BLaER1 (cell line): Measurements from ENCODE around the gene PANK4.

Experiments used
- H3K27ac ChIP-seq: shearing (Covaris generic); formaldehyde crosslinking; 2 replicates; pipeline ENCODE4 v1.8.1; 2022
- H3K27me3 ChIP-seq: shearing (Covaris generic); formaldehyde crosslinking; 2 replicates; pipeline ENCODE4 v1.8.1; 2022
- H3K36me3 ChIP-seq: shearing (Covaris generic); formaldehyde crosslinking; 2 replicates; pipeline ENCODE4 v1.8.1; 2022
- H3K4me1 ChIP-seq: shearing (Covaris generic); formaldehyde crosslinking; 2 replicates; pipeline ENCODE4 v1.8.1; 2022
- H3K4me2 ChIP-seq: shearing (Covaris generic); formaldehyde crosslinking; 2 replicates; pipeline ENCODE4 v1.8.1; 2022
- H3K4me3 ChIP-seq: shearing (Covaris generic); formaldehyde crosslinking; 2 replicates; pipeline ENCODE4 v1.8.1; 2022
- H3K9ac ChIP-seq: shearing (Covaris generic); formaldehyde crosslinking; 2 replicates; pipeline ENCODE4 v1.8.1; 2022
- H3K9me3 ChIP-seq: shearing (Covaris generic); formaldehyde crosslinking; 2 replicates; pipeline ENCODE4 v1.8.1; 2022
- H4K20me1 ChIP-seq: shearing (Covaris generic); formaldehyde crosslinking; 2 replicates; pipeline ENCODE4 v1.8.1; 2022
- Cebpa-rat ChIP-seq: shearing (Covaris generic); IDR thresholded peaks from 2 replicates; pipeline ENCODE4 v1.8.1; 2022

PANK4 gene

DNA sequence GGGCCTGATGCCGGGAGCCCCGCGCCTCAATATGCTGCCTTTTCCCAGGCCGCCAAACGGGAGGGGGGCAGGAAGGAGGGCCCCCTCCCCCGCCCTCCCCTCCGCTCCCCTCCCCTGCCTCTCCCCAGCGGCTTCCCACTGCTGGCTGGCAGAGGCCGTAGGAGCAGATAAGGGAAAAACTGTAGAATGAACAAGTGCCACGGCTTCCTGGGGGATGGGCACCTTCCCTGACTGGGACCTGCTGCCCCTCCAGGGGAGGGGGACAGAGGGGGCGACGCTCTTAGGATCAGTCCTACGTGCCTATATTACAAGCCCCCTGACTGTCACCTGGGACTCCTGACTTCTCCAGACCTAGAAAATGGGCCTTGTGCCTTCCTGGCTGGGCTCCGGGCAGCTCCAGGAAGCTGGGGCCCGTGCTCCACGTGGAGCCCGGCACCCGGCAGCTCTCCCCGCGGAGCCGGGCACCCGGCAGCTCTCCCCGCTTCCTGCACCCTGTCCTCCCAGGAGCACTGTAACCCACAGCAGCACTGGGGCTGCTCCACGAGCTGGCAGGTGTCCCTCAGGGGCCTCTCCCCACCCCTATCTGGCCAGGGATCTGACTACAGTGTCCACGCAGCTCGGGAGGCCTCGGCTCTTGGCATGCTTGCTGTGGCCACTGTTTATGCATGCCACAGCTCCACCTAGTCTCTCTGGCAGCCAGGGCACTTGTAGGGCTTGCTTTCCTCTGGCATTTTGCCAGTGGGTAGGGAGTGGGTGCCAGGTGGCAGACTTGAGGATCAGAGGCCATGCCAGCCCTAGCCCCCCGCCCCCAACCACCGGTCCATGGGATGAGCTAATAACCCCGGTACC is 4.3 kb upstream of the PANK4 start:
- Histone ChIP-seq H3K4me3 (peak overlapping the region; percentile 51), H3K9me3 (no peaks in the 10 kb centered on the region), H3K4me1 (peaks cover 53% of the 10 kb centered on the region), H3K36me3 (no peaks in the 10 kb centered on the region), H3K27me3 (peaks cover 84% of the 10 kb centered on the region), H3K9ac (no peak overlapping the region), H4K20me1 (peaks cover 53% of the 10 kb centered on the region), H3K4me2 (peak overlapping the region; percentile 73), H3K27ac (no peak overlapping the region)
- TF ChIP-seq Cebpa-rat, result no peak

DNA sequence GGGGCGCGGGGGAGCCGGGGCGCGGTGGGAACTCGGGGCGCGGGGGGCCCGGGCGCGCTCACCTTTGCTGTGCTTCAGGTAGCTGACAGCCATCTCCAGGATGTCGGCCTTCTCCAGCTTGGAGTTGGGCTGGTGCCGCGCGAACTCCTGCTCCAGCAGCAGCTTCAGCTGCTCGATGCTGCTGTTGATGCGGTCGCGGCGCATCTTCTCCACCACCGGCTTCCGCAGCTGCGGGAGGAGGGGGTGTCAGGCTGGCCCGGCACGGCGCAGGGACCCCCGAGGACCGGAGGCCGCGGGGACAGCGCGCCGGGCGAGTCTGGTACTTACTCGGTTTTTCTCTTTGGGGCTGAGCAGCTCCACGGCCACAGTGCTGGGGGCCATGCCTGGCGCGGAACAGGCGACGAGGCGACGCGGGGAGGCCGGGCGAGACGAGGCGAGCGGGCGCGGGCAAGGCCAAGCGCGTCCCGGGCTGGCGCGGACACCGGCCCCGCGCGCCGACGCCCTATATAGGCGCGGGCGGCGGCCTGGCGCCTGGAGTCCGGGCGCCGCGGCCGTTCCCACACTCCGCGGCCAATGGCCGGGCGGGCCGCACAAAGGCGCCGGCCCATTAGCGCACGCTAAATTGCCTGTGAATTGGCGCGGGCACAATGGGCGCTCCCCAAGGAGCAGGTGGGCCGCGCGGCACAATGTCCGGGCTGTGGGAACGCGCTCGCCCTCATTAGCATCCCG is 3.6 kb upstream of the PANK4 start, which contains the start of gene HES5:
Gene HES5, minus strand, starts transcription at position 480 of the 729 bp plus-strand sequence. Its CDS starts 99 bp downstream, at position 381.
- H3K27me3 ChIP-seq, result peaks cover 80% of the 10 kb centered on the region

DNA sequence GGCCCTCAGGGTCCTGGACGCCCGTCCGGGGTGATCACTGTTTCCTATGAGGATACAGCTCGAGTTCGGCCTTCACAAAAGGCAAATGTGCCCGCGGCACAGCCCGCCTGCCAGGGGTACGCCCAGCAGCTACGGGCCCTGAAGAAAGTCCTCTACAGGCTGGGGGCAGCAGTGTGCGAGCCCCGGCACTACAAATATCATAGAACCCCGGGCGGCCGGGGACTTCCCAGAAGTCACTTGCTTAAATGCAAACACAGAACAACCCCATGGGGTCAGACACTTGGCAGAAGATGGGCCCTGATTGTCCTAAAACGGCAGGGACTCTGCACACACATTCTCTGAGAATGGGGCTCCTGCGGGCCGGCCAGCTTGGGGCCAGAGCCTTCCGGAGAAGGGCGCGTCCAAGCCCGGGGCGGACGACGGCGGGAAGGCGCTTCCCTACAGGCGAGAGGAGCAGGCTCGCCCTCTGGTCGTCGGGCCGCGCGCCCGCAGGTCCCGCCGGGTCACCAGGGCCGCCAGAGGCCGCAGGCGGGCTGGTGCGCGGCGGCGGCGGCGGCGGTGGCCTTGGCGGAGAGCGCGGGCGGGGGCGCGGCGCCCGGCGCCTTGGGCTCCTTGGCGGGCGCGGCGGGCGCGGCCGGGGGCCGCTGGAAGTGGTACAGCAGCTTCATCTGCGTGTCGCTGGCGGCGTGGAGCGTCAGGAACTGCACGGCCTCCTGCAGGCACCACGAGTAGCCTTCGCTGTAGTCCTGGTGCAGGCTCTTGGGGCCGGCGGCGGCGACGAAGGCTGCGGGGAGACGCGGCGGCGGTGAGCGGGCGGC is 2.8 kb upstream of the PANK4 start:
- H4K20me1 ChIP-seq, result peaks cover 69% of the 10 kb centered on the region
- peak overlapping the region; percentile 73 for H3K4me2 ChIP-seq
- TF ChIP-seq Cebpa-rat, result no peak
- peaks cover 61% of the 10 kb centered on the region for H3K4me1 ChIP-seq
- no peak overlapping the region for H3K27ac ChIP-seq
- no peaks in the 10 kb centered on the region for H3K9me3 ChIP-seq
- no peak overlapping the region for H3K9ac ChIP-seq
- H3K36me3 ChIP-seq, result no peaks in the 10 kb centered on the region
- H3K4me3 ChIP-seq, result peak overlapping the region; percentile 51
- peaks cover 72% of the 10 kb centered on the region for H3K27me3 ChIP-seq

More for the DNA sequence above, 3.6 kb upstream of the PANK4 start, which contains the start of gene HES5:
- no peaks in the 10 kb centered on the region for H3K36me3 ChIP-seq
- no peak for TF ChIP-seq Cebpa-rat
- no peak within 1 kb of the TSS for H3K9ac ChIP-seq
- H3K4me2 ChIP-seq, result peak within 1 kb of the TSS; percentile 73
- no peaks in the 10 kb centered on the region for H3K9me3 ChIP-seq
- peaks cover 61% of the 10 kb centered on the region for H3K4me1 ChIP-seq
- peaks cover 61% of the 10 kb centered on the region for H4K20me1 ChIP-seq
- H3K4me3 ChIP-seq, result peak within 1 kb of the TSS; percentile 51
- no peak within 1 kb of the TSS for H3K27ac ChIP-seq

DNA sequence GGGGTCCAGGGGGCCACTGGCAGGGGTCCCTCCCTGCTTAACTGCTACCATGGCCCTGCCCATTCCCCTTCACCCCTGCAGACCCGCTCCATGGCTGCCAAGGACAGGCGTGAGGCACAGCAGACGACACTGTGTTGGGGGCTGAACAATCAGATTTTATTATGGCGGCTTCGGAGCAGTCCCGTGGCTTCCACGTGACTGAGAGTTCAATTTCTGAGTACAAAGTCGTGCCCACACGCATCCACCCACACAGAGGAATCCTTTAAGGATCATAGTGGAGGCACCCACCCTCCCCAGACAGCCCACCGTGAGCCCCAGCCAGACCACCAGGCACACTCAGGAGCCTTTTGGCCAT is 2.2 kb upstream of the PANK4 start:
- Histone ChIP-seq H4K20me1 (peaks cover 75% of the 10 kb centered on the region), H3K4me1 (peaks cover 65% of the 10 kb centered on the region), H3K4me2 (no peak overlapping the region), H3K9ac (no peak overlapping the region), H3K36me3 (0 out of 2 replicates have a peak, but pooled peaks cover 4% of the 10 kb centered on the region), H3K9me3 (no peaks in the 10 kb centered on the region), H3K27me3 (peaks cover 67% of the 10 kb centered on the region), H3K4me3 (no peak overlapping the region; the same call in 1 of the 2 replicates), H3K27ac (no peak overlapping the region)
- TF ChIP-seq Cebpa-rat, result no peak

DNA sequence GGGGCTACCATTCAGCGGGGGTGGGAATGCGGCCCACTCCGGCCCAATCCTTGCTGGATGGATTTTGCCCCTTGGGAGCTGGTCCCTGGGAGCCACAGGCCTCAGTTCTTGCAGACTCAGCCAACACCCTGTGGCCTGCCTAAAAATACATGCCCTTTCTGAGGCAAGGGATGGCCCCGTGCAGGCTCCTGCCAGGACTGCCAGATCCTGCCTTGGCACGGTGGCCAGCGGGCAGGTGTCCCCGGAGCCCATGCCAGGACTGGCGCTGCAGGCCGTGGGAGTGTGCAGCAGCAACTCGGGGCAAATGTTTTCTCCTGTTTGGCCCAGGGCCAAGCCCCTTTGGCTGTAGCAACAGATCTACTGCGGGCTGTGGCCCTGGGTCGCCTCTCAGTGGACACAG is 1.6 kb upstream of the PANK4 start:
- no peaks in the 10 kb centered on the region for H3K9me3 ChIP-seq
- TF ChIP-seq Cebpa-rat, result no peak
- H3K4me2 ChIP-seq, result no peak overlapping the region
- no peak overlapping the region for H3K9ac ChIP-seq
- peaks cover 71% of the 10 kb centered on the region for H3K4me1 ChIP-seq
- H3K36me3 ChIP-seq, result 0 out of 2 replicates have a peak, but pooled peaks cover 5% of the 10 kb centered on the region
- H3K4me3 ChIP-seq, result no peak overlapping the region
- H3K27ac ChIP-seq, result no peak overlapping the region
- H4K20me1 ChIP-seq, result peaks cover 81% of the 10 kb centered on the region
- H3K27me3 ChIP-seq, result peaks cover 62% of the 10 kb centered on the region

DNA sequence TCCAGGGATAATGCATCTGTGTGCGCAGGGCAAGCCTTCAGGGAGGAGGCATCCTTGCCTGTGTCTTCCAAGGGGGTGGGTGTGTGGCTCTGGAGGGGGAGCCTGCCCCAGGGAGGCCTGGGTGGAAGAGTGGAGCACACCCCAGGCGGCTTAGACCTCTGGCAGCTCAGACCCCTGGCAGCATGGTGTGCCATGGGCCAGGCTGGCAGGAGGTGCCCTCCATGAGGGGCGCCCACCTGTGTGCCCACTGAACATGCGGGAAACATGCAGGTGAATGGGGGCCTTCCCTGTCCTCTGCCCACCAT is 1.1 kb upstream of the PANK4 start:
- Histone ChIP-seq H3K36me3 (0 out of 2 replicates have a peak, but pooled peaks cover 5% of the 10 kb centered on the region), H4K20me1 (peaks cover 86% of the 10 kb centered on the region), H3K9ac (no peak overlapping the region), H3K27me3 (peaks cover 58% of the 10 kb centered on the region), H3K27ac (no peak overlapping the region), H3K4me2 (peak overlapping the region; percentile 70), H3K4me3 (no peak overlapping the region), H3K9me3 (no peaks in the 10 kb centered on the region), H3K4me1 (peaks cover 75% of the 10 kb centered on the region)
- no peak for TF ChIP-seq Cebpa-rat

DNA sequence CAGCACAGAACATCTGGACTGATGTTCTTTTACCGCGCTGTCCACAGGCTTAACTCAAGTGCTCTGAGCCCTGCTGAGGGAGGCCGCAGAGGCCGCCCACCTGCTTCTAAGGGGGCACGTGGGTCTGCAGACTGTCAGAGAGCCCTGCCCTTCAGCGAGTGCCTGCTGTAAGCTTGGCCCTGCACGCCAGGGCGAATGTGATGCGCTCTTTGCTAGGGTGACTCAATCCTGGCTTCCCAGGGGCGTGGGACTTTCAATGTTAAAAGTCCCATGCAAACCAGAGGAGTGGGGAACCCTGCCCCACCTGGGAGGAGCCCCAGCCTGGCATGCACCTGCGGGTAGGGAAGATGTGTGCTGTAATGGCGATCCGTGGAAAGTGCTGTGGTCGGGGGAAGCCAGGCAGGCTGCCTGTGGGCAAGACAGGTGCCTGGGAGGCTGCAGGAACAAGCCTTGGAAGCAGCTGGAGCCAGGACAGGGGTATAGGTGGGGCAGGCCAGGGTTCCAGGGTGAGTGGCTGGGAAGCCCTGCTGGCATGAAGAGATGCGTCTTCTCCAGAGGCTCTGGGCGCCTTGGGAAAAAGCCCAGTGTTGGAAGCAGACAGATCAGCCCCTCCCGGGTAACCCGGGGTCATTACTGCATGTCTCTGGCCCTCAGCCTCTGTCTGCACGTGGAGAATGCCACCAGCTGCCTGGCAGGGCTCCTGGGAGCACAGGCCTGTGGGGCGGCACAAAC is 594 bp upstream of the PANK4 start:
- no peak overlapping the region for H3K9ac ChIP-seq
- H3K27me3 ChIP-seq, result peaks cover 54% of the 10 kb centered on the region
- H3K4me3 ChIP-seq, result peak overlapping the region; percentile 97; the same call in 1 of the 2 replicates
- peak overlapping the region; percentile 70 for H3K4me2 ChIP-seq
- TF ChIP-seq Cebpa-rat, result no peak
- peaks cover 87% of the 10 kb centered on the region for H4K20me1 ChIP-seq
- H3K9me3 ChIP-seq, result no peaks in the 10 kb centered on the region
- peaks cover 80% of the 10 kb centered on the region for H3K4me1 ChIP-seq
- 0 out of 2 replicates have a peak, but pooled peaks cover 5% of the 10 kb centered on the region for H3K36me3 ChIP-seq
- H3K27ac ChIP-seq, result no peak overlapping the region

DNA sequence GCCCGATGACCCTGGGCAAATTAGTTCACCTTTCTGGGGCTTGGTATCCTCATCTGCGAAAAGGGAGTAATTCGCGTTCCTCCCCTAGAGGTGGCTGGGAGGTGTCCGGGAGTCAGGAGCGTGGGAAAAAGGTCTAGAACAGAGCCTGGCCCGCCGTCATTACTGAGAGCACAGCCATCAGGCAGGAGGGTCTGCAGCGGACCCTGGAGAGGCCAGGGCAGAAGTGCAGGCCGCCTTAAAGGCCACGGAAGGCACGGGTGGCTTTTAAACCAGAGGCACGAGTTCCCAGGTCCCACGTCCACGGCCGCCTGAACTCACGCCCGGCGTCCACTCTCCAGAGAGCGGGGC is 850 bp downstream of the PANK4 start:
- Histone ChIP-seq H3K27me3 (peaks cover 39% of the 10 kb centered on the region), H3K9me3 (no peaks in the 10 kb centered on the region), H3K9ac (peak overlapping the region; percentile 91), H3K4me2 (peak overlapping the region; percentile 100), H3K27ac (peak overlapping the region; percentile 87), H4K20me1 (peaks cover 87% of the 10 kb centered on the region), H3K4me3 (peak overlapping the region; percentile 97), H3K36me3 (peaks cover 18% of the 10 kb centered on the region), H3K4me1 (peaks cover 80% of the 10 kb centered on the region)
- no peak for TF ChIP-seq Cebpa-rat
